Stimulated activated CD4-positive, alpha-beta T cell treated with anti-CD3 and anti-CD28 coated beads, Interleukin-12 subunit alpha, Interleukin-12 subunit beta, amount 100 ng/mL, for 48 hours (primary cell): Measurements from ENCODE around the gene DYNC1I2.
"Not testable (repeated sequence)": the region's sequence is repeated elsewhere in the genome, so short reads cannot be mapped to it uniquely, and the experiment has no call there.

Source experiments
- DNase-seq, 3 donors: peaks; one replicate each; pipeline ENCODE4 v3.0.0-alpha.2; 2020; ENCODE audit warnings: low read depth in 2 of 3, low spot score in 1 of 3

The DYNC1I2 gene

DNA sequence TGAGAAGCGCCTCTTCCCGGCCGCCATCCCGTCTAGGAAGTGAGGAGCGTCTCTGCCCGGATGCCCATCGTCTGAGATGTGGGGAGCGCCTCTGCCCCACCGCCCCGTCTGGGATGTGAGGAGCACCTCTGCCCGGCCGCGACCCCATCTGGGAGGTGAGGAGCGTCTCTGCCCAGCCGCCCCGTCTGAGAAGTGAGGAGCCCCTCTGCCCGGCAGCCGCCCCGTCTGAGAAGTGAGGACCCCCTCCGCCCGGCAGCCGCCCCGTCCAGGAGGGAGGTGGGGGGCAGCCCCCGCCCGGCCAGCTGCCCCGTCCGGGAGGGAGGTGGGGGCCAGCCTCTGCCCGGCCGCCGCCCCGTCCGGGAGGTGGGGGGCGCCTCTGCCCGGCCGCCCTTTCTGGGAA, 87.3 kb downstream of the DYNC1I2 start:
- not testable (repeated sequence) for DNase-seq

DNA sequence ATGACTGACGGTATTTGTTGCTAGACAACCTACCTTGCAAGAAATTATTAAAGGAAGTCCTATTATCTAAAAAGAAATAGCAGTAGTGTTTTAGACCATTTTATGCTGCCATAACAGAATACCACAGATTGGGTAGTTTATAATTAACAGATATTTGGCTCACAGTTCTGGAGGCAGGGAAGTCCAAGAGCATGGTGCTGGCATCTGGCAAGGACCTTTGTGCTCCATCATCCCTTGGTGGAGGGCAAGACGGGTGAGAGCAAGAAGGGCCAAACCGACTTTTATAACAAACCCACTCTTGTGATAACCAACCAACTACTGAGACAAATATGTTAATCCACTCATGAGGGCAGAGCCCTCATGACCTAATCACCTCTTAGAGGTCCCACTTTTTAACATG, 91.2 kb downstream of the DYNC1I2 start:
- no peak for DNase-seq

DNA sequence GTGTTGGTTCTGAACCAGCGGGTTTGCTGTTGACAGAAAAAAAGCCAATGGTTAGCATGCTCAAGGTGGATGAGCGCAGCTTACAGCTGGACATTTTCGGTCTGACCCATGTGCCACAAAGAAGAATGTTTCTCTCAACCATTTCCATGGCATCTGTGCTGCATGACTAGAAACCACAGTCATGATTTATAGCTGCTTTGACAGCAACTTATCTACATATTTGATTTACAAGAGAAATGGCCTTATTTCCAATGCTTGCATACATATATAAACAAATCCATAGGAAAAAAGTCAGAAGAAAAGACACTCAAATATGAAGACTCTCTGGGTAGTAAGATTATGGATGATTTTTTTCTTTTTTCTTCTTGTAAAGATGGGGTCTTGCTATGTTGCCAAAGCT, 98.2 kb downstream of the DYNC1I2 start:
- no peak for DNase-seq

DNA sequence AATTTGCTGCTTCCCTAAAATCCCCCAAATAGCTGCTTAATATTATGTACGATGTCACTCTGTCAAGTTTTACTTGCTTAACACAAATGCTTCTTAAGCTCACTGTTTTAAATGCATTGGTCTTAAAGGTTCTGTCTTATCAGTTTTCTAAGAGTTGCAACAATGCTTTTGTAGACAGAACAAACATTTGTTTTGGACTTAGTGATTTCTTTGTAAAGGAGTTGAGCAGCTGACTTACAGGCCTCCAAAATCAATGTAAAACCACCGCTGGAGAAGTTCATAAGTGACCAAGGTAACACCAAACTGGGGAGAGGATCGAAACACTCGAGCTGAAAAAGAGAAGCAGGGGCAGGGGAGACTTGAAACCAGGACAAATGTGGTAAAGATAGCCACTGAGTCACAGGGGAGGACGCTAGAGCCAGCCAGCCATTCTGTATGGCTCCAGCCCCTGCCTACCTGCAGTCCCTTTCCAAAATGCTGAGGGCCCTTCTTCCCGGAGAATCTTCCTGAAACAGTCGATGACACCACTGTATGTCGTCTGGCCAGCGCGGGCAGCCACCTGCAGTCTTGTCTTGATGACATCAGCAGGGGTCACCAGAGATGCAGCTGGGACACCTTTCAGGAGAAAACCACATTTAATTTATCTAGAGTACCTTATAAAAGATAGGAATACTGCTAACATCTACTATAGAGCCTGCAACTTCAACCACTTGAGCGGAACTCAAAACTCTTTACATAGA, 100.2 kb downstream of the DYNC1I2 start:
- no peak for DNase-seq

DNA sequence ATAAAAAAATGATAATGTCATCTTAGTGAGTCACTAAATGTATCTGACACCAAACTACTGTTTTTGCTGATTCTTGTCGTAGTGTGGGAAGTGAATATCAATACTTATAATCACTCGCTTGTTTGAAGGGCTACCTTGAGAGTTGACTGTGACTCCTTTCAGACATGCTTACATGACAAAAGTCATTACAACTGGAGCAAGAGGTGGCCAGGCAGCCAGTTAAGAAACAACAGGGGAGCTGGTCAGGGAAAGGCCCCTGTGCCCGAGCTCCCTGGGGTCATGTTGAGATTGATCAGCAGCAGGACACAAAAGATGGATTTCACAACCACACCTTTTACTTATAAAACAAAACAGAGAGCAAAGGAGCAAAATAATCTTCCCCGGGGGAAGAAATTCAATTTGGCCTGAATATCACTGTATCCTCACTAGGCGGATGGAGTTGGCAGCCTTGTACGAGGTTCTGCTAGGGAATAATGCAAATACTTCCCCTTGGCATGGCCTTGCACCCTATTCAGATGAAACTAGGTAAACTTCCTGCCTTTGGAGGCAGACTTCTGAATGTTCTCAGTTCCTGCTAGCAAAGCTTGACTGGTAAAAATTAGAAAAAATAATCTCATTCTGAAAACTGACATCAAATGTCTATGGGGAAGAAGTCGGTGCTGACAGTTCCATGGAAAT, 101.2 kb downstream of the DYNC1I2 start:
- DNase-seq, result no peak

DNA sequence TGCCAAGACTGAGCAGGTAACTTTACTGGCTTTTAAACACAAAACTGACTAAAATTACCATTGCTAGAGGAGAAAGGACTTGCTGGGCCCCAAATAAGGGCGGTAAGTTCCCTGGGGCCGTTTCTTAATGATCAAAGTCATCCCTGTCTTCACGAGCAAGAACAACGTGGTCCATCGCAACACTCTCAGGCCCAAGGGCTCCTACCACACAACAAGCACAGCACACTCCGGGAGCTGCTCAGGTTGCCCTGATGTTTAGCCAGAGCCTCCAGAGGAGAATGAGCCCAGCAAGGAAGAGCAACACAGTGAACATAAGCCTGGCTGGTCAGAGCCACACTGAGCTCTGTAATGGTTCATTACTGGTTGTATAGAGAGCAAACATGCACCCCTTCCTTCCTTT, 102.7 kb downstream of the DYNC1I2 start:
- DNase-seq, result no peak

DNA sequence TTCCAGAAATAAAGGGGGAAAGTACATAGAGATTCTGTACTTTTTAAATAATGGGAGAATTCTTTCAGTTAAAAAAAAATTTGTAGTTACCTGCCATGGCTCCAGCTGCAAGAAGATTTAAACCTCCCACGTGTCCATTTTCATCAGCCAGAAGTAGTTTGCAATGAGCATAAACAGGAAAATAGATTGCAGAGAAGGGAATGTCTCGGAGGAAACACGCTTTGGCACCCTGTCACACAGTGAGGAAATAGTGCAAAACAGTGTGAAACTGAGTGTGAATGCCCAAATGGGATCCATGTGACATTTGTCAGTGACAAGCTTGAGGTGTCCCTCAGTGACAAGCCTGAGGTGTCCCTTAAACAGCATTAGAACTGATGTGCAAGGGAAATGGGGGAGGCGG, 104.1 kb downstream of the DYNC1I2 start:
- no peak for DNase-seq

DNA sequence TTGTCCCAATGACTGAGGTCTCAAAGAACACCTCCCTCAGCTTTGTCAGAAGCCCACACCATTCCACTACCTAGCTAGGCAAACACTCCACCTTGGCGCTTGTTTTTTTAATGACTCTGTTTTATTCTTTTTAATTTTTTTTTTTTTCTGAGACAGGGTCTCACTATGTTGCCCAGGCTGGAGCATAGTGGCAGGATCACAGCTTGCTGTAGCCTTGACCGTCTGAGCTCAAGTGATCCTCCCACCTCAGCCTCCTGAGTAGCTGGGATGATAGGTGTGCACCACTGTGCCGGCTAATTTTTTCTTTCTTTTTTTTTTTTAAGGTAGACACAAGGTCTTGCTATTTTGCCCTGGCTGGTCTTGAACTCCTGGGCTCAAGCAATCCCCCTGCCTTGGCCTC, 104.9 kb downstream of the DYNC1I2 start:
- no peak for DNase-seq

DNA sequence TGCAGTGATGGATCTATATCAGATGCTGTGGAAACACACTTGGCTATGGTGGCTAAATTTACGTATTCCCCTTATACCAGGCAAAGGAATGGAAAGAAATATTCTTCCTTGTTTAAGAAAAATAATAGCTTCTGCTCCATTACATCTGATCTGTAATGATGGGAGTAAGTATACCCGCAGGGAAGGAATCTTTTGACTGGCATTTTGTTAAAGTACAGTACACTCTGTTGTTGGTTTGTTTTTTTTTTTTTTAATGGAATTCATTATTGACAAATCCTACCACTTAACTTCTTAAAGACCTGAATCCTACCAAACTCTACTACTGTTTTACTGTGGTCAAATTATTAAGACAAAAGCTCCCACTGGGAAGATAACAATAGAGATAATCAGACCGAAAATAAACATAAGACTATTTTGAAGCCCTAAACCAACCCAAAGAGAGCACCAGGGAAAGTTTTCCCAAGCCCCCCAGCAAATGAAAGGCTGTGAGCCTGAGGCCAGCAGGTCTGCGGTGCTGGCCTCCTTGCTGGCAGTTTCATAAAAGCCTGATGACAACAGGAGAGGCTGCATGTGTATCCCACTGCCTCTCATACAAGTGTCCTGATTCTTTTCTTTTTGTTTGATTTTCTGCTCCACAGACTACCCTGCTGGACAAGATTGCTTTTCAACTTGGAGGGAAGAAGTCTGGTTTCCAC, 105.8 kb downstream of the DYNC1I2 start:
- DNase-seq, result no peak

DNA sequence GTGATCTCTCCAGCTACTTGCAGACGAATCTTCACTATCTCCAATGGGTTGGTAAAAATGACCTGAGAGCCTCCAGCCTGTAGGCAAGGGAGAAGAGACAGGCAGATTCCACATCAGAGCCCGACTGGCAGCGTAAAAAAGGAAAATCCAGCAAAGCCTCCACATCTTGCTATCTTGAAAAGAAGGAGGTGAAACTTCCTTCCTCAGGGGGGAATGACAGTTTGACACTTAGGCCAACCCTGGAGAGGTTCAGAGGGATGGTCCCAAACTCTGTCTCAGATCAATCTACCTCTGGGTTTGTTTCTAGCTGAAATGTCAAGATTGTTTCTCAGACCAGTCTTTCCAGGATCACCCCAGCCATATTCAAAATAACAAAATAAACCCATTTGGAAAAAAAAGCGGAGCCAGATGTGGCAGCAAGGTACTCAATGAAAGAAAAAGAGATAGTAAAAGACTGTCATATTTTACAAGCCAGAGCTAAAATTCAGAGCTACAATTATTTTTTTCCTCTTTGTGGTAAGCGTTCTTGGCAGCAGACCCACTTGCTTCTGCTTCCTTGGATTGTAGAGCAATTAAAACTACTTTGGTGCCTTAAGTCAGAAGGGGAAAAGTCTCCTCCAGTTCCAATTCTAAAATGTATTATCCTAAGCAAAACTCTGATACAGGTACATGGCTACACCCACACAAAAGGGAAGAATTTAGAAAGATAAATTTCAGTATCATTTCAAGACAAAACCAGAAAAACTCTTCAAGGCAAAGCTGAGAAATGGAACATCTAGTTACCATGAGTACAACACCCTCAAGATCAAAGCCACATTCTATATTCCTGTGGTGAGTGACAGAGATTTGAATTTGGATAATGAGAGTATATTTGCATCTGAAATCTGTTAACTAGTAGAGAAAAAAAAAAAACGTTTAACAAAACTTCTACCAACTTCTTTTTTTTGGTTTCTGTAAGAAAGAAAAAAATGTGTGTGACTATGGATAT, 106.7 kb downstream of the DYNC1I2 start:
- no peak for DNase-seq

DNA sequence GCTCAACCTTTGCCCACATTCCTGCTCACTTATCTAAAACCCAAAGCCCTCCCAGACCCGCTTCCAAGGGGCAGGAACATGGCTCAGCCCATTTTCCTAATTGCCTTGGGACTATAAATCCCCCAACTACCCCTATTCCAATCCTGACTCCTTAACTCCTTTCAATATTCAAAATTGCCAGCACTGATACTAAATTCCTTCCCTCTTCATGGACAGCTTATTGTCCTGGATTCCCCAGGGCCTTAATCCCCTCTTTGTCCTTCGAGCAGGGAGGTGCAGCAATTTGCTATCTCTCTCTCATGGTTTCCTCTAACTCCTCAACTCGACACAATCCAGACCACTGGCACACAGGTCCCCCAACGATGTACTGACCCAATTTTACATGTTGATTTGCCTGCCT, 107.6 kb downstream of the DYNC1I2 start:
- no peak for DNase-seq
